Muscle of leg (tissue), 16 donors: ENCODE data around the gene GPR39. TPM values are rescaled to one million over a fixed set of nuclear protein-coding genes. Genes with fewer than 3 reads are reported as not detected.
A peak's percentile ranks its signal among the peaks of the same experiment; 100 is the strongest.

Experiments
- DNase-seq: peaks from one replicate; pipeline ENCODE4 v3.0.0; 2013
- H3K27ac ChIP-seq: one replicate; pipeline ENCODE4 v1.5.1; 2013; ENCODE audit warnings: mild to moderate bottlenecking, low read length, control low read depth
- H3K27me3 ChIP-seq: one replicate; pipeline ENCODE4 v1.6.1; 2013; ENCODE audit warnings: low read length; ENCODE audit not compliant: control insufficient read depth, insufficient read depth
- H3K36me3 ChIP-seq: one replicate; pipeline ENCODE4 v1.6.1; 2013; ENCODE audit warnings: low read length; ENCODE audit not compliant: control insufficient read depth, insufficient read depth
- H3K4me1 ChIP-seq: one replicate; pipeline ENCODE4 v1.6.1; 2013; ENCODE audit warnings: low read length; ENCODE audit not compliant: control insufficient read depth, insufficient read depth
- H3K4me3 ChIP-seq: one replicate; pipeline ENCODE4 v1.5.1; 2013; ENCODE audit warnings: low read length, control low read depth
- H3K9me3 ChIP-seq: replicated peaks from 2 replicates; pipeline ENCODE4 v1.6.1; 2013; ENCODE audit warnings: low read depth, low read length; ENCODE audit not compliant: control insufficient read depth
- WGBS: methylation state at CpG from one replicate; pipeline ENCODE4 v1.1.5; 2013; ENCODE audit warnings: missing lambda C conversion rate; ENCODE audit not compliant: insufficient coverage; 5-methylcytosine and 5-hydroxymethylcytosine counted together
- long read RNA-seq, 11 donors: transcript quantifications; one replicate each; lab custom pipeline, GENCODE V29; 2026
- polyA plus RNA-seq, 8 donors: library from polyadenylated mRNA; unstranded; fragments of 120-200 nt; gene quantifications; one replicate each; pipeline versions ENCODE4 v1.2.1 to v1.2.3, GENCODE V29; 2013; ENCODE audit warnings: inconsistent platforms in 1 of 8, low replicate concordance in 1 of 8; ENCODE audit not compliant: insufficient read length in 8 of 8, insufficient read depth in 1 of 8
- total RNA-seq: library from RNA; stranded (reverse); fragments of 120-200 nt; gene quantifications from one replicate; pipeline ENCODE4 v1.2.4, GENCODE V29; 2013

GPR39 gene
- 0.09 TPM for total RNA-seq
- under 1 TPM; 0.07 to 0.88 (median 0.17) TPM for polyA plus RNA-seq
- long read RNA-seq, donor 1, result 0 reads
- long read RNA-seq, donor 2, result 0 reads
- long read RNA-seq, donor 3, result 0 reads
- long read RNA-seq, donor 4, result 0 reads
- long read RNA-seq, donor 5, partial matches to known transcripts, result 0 of 23 reads
- long read RNA-seq, donor 5, other reads (novel, unspliced or antisense), result 23 of 23 reads
- long read RNA-seq, donor 6, result 0 reads
- long read RNA-seq, donor 7, result 0 reads
- long read RNA-seq, donor 8, result 0 reads
- long read RNA-seq, donor 9, result 0 reads
- long read RNA-seq, donor 10, result 0 reads
- long read RNA-seq, donor 11, result 0 reads

DNA sequence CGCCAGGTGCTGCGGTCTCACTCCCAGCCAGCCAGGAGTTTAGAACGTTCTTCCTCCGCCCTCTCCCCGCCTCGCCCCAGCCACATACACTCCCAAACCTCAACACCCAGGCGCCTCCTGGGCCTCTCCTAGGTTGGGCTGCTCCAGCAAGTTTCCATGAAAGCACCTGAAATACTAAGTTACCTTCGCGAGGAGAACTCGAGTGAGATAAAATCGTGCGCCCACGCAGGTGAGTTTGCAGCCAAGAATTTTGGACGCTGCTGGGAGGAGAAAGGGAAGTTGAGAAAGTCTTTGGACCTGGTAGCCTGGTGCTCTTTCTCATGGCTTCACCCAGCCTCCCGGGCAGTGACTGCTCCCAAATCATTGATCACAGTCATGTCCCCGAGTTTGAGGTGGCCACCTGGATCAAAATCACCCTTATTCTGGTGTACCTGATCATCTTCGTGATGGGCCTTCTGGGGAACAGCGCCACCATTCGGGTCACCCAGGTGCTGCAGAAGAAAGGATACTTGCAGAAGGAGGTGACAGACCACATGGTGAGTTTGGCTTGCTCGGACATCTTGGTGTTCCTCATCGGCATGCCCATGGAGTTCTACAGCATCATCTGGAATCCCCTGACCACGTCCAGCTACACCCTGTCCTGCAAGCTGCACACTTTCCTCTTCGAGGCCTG lies at the start of gene GPR39:
GPR39 (plus strand) TSS at position 83 of the 673 bp plus-strand sequence.
- H3K27ac ChIP-seq, result peak within 1 kb of the TSS; percentile 67

GRCh38 chr2:132368191-132368590 lies 48.4 kb upstream of the GPR39 start:
- DNase-seq, result no peak
- Histone ChIP-seq H3K27ac (no peak overlapping the region), H3K9me3 (no peaks in the 10 kb centered on the region), H3K4me1 (no peaks in the 10 kb centered on the region), H3K27me3 (no peaks in the 10 kb centered on the region), H3K36me3 (no peaks in the 10 kb centered on the region), H3K4me3 (no peak overlapping the region)
- no CpG with 5 or more reads among the region's 2 CpGs for WGBS

More for the DNA sequence above, at the start of gene GPR39:
- H3K4me1 ChIP-seq, result peaks cover 12% of the 10 kb centered on the region
- no peaks in the 10 kb centered on the region for H3K9me3 ChIP-seq
- peak within 1 kb of the TSS; percentile 56 for H3K4me3 ChIP-seq
- peaks cover 20% of the 10 kb centered on the region for H3K27me3 ChIP-seq
- H3K36me3 ChIP-seq, result no peaks in the 10 kb centered on the region
- WGBS, result 47% methylated on average over 22 of the region's 23 CpGs
- DNase-seq, result no peak

DNA sequence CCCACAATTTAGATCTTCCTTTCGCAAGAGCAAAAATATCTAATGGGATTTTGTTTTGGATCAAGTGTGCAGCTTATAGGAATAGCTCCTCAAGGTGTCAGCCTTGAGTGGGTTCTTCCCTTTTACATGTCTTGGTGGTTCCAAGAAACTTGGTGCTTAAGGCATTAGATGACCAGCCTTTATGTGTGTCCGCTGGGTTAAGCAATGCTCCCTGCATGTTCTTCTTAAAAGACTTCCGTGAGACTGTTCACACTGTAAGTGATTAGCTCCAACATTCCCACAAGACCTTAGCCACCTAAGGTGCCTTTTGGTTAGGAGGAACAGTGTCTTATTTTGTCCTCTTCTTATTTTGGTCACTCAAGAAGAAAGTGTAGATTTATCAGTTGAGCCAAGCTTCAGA lies 44.3 kb upstream of the GPR39 start:
- WGBS, result no CpG with 5 or more reads among the region's 3 CpGs
- no peak for DNase-seq
- no peaks in the 10 kb centered on the region for H3K27me3 ChIP-seq
- no peak overlapping the region for H3K4me3 ChIP-seq
- H3K4me1 ChIP-seq, result no peaks in the 10 kb centered on the region
- H3K36me3 ChIP-seq, result no peaks in the 10 kb centered on the region
- no peaks in the 10 kb centered on the region for H3K9me3 ChIP-seq
- no peak overlapping the region for H3K27ac ChIP-seq

DNA sequence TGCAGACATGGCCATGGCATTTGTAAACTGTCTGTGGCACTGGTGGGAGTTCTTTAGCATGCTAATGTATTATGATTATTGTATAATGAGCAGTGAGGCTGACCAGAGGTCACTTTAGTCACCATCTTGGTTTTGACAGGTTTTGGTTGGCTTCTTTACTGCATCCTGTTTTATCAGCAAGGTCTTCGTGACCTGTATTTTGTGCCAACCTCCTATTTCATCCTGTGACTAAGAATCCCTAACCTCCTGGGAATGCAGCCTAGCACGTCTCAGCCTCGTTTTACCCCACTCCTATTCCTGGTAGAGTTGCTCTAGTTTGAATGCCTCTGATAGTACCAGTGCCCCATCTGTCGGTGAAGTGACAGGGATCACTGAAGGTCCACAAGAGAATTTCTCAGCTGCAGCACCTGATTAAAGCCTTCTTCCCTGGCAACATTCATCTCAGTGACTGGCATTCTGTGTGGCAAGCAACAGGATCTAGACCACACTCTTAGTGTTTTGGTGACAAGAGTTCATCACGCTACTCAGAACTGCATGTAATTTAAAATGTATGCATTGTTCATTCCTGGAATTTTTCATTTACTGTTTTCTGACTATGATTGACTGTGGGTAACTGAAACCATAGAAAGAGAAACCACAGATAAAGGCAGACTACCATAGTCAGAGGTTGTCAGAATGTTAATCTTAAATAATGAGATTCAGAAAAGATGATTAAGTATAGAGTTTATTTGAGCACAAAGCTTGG lies 43.0 kb upstream of the GPR39 start:
- H3K4me3 ChIP-seq, result no peak overlapping the region
- DNase-seq, result no peak
- H3K36me3 ChIP-seq, result no peaks in the 10 kb centered on the region
- H3K27ac ChIP-seq, result no peak overlapping the region
- H3K4me1 ChIP-seq, result no peaks in the 10 kb centered on the region
- WGBS, result 63% methylated on average over 4 of the region's 5 CpGs
- H3K9me3 ChIP-seq, result no peaks in the 10 kb centered on the region
- no peaks in the 10 kb centered on the region for H3K27me3 ChIP-seq

- no peak for DNase-seq
- no peak overlapping the region for H3K27ac ChIP-seq
- H3K4me1 ChIP-seq, result no peaks in the 10 kb centered on the region
- H3K4me3 ChIP-seq, result no peak overlapping the region
- no peaks in the 10 kb centered on the region for H3K9me3 ChIP-seq
- no peaks in the 10 kb centered on the region for H3K27me3 ChIP-seq
- H3K36me3 ChIP-seq, result no peaks in the 10 kb centered on the region
Measured at GRCh38 chr2:132374151-132374550, 42.5 kb upstream of the GPR39 start.

DNA sequence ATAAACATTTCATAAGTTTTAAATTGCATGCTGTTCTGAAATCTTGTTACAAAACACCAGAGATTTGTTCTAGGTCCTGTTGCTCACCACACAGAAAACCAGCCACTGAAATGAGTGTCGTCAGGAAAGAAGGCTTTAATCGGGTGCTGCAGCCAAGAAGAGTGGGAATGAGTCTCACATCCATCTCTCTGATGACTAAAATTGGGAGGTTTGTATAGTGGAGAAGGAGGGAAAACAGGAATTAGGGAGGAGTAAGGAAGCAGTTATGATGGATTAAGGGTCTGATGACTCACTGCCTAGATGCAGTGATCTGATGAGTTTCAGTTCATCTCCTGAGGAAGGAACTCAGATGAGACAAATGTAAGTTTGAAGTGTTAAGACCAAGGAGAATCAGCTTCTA lies 42.1 kb upstream of the GPR39 start:
- WGBS, result 38% methylated on average over 2 of the region's 2 CpGs

DNA sequence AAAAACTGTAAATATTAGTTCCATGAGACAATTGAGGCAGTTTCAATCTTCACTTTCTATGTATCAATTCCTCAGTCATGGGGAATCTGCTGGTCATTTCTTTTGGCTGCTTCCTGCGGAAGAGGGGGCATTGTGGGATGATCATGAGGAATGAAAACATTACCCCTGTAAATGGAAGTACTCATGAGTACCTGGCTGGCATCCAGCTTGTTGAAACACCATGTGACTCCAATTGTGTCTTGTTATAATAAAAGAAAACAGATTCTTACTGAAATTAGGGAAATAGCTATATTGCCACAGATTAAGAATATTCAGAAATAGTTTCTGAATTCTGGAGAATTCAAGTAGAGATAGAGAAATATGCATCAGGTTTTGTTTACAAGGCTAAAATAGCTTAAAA lies 41.6 kb upstream of the GPR39 start:
- no peaks in the 10 kb centered on the region for H3K27me3 ChIP-seq
- no peaks in the 10 kb centered on the region for H3K9me3 ChIP-seq
- H3K4me3 ChIP-seq, result no peak overlapping the region
- no CpG with 5 or more reads among the region's 1 CpG for WGBS
- no peaks in the 10 kb centered on the region for H3K36me3 ChIP-seq
- DNase-seq, result no peak
- H3K4me1 ChIP-seq, result no peaks in the 10 kb centered on the region
- H3K27ac ChIP-seq, result no peak overlapping the region

More for the DNA sequence above, 42.1 kb upstream of the GPR39 start:
- H3K36me3 ChIP-seq, result no peaks in the 10 kb centered on the region
- no peak overlapping the region for H3K27ac ChIP-seq
- H3K27me3 ChIP-seq, result no peaks in the 10 kb centered on the region
- DNase-seq, result no peak
- no peak overlapping the region for H3K4me3 ChIP-seq
- H3K4me1 ChIP-seq, result no peaks in the 10 kb centered on the region
- no peaks in the 10 kb centered on the region for H3K9me3 ChIP-seq

DNA sequence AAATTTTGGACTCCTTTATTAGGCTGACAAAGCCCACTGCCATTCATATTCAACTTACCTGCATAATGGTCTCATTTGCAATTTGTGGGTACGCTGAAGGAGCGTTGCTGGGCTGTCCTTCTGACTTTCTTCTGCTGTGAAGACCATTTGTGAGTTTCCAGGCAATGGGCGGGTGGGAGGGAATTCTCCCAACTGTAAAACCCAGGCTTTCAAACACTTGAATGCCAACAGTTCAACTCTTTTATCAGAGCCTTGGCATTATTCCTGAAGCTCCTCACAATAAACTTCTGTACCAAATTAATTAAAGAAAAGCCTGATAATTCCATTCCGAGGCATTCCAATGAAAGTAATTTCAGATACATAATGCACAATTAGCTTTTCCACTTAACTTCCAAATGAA lies 35.2 kb upstream of the GPR39 start:
- DNase-seq, result no peak
- H3K4me3 ChIP-seq, result no peak overlapping the region

GRCh38 chr2:132383956-132384355 lies 32.6 kb upstream of the GPR39 start:
- H3K27ac ChIP-seq, result no peak overlapping the region
- WGBS, result 31% methylated on average over 8 of the region's 8 CpGs
- H3K36me3 ChIP-seq, result no peaks in the 10 kb centered on the region
- H3K4me1 ChIP-seq, result peaks cover 6% of the 10 kb centered on the region
- peak; percentile 9 for DNase-seq
- H3K9me3 ChIP-seq, result no peaks in the 10 kb centered on the region
- H3K4me3 ChIP-seq, result no peak overlapping the region
- H3K27me3 ChIP-seq, result no peaks in the 10 kb centered on the region

More for the DNA sequence above, 35.2 kb upstream of the GPR39 start:
- H3K36me3 ChIP-seq, result no peaks in the 10 kb centered on the region
- WGBS, result no CpG with 5 or more reads among the region's 4 CpGs
- no peaks in the 10 kb centered on the region for H3K27me3 ChIP-seq
- H3K9me3 ChIP-seq, result no peaks in the 10 kb centered on the region
- H3K27ac ChIP-seq, result no peak overlapping the region
- H3K4me1 ChIP-seq, result peaks cover 6% of the 10 kb centered on the region

DNA sequence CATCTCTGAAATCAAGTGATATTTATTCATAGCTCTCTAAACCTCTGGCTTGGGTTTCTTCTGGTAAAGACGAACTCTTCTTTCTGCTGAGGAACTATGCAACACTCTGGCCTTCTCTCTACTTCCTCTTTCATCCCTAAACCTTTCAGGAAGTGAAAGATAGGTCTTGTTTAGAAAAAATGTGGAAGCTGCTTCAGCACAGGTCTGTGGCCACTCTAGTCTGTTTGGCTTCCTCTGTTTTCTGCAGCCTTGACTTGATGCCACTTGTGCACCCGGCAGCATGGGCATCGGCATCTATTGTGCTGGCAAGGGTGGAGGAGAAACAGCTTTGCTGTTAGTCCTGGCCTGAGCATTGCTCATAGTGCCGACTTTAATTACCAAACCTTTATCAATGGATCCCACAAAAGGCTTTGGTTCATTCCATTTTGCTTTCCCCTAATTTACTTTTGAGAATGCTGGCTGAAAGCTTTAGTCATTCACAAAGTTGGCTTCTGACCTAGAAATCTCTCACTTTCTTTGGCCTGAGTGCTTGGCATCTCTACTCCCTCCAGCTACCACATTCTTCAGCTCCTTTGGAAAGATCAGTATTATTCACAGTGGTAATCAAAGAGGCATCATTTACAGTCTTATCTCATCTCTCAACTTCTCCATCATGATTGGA lies 32.0 kb upstream of the GPR39 start:
- no peak overlapping the region for H3K27ac ChIP-seq
- 60% methylated on average over 2 of the region's 4 CpGs for WGBS
- peaks cover 6% of the 10 kb centered on the region for H3K4me1 ChIP-seq
- DNase-seq, result peak; percentile 56
- H3K4me3 ChIP-seq, result no peak overlapping the region
- H3K27me3 ChIP-seq, result no peaks in the 10 kb centered on the region
- H3K36me3 ChIP-seq, result no peaks in the 10 kb centered on the region
- H3K9me3 ChIP-seq, result no peaks in the 10 kb centered on the region
